Body of pancreas (tissue), 4 donors: ENCODE results near the gene ATCAY. TPM values are rescaled to one million over a fixed set of nuclear protein-coding genes. Genes with fewer than 3 reads are reported as not detected.

Source experiments
- ATAC-seq: fragments of 150-250 bp; one replicate; pipeline ENCODE4 v1.9.1; 2016
- DNase-seq, 4 donors: peaks; one replicate each; pipeline ENCODE4 v3.0.0-alpha.2; 2019
- H3K27ac ChIP-seq, 4 donors: fragments of 200-600 bp; sonication (generic); 1 replicate in 3 of 4; 2 replicates in 1 of 4; pipeline versions ENCODE4 v1.5.1 to v1.6.1; 2016 to 2019; ENCODE audit warnings: mild to moderate bottlenecking in 1 of 4, mixed read lengths in 1 of 4, moderate library complexity in 1 of 4
- H3K27me3 ChIP-seq, 2 donors: fragments of 200-600 bp; sonication (generic); one replicate each; pipeline ENCODE4 v1.6.0; 2016; ENCODE audit warnings: mild to moderate bottlenecking in 1 of 2
- H3K36me3 ChIP-seq, 2 donors: fragments of 200-600 bp; sonication (generic); replicated peaks in 1 of 2; 2 replicates each; pipeline ENCODE4 v1.5.1; 2016; ENCODE audit warnings: low read depth in 2 of 2; ENCODE audit not compliant: insufficient read depth in 1 of 2
- H3K4me1 ChIP-seq: fragments of 200-600 bp; sonication (generic); one replicate; pipeline ENCODE4 v1.6.0; 2016
- H3K4me3 ChIP-seq, 2 donors: fragments of 200-600 bp; sonication (generic); 1 replicate in 1 of 2; 2 replicates in 1 of 2; pipeline ENCODE4 v1.5.1; 2016 to 2019
- H3K9me3 ChIP-seq, 3 donors: fragments of 200-600 bp; sonication (generic); 1 replicate in 2 of 3; 2 replicates in 1 of 3; pipeline ENCODE4 v1.5.1; 2016
- POLR2A ChIP-seq, 3 donors: fragments of 450-650 bp; IDR thresholded peaks; one replicate each; pipeline ENCODE4 v1.6.1; 2016; ENCODE audit warnings: antibody characterized with exemption in 3 of 3, mild to moderate bottlenecking in 2 of 3
- WGBS, 2 donors: methylation state at CpG; one replicate each; pipeline ENCODE4 v1.1.5; 2017; 5-methylcytosine and 5-hydroxymethylcytosine counted together
- intact Hi-C: fragments of 100-400 bp; cut with DNase I; formaldehyde crosslinking; loops from one replicate; pipeline ENCODE4 v1.15.1; 2023
- total RNA-seq, 2 donors: library from RNA; depleted of rRNA; stranded (reverse); fragments of >200 nt; gene quantifications; one replicate each; pipeline ENCODE4 v1.1.0, GENCODE V29; 2016
- TF ChIP-seq, protein P1 (sequence below), 7 experiments: fragments of 450-650 bp in 4 of 7; fragments of 200-600 bp in 3 of 7; sonication (generic) in 3 of 7; IDR thresholded peaks; one replicate each; pipeline ENCODE4 v1.5.1; 2016 to 2019; ENCODE audit warnings: antibody characterized with exemption in 7 of 7

ATCAY gene
- total RNA-seq, 2 donors from 2014 or later, result 1.6 TPM; not detected in 1

- no peak overlapping the region for H3K27ac ChIP-seq
- 97 to 98% methylated on average over 44 to 45 of the region's 86 CpGs for WGBS, 2 donors
- no peaks in the 10 kb centered on the region for H3K4me1 ChIP-seq
- DNase-seq (no peak), ATAC-seq (no peak)
- H3K27me3 ChIP-seq, result no peaks in the 10 kb centered on the region
- H3K36me3 ChIP-seq, result peaks cover 30 to 38% of the 10 kb centered on the region in 2 donors
- TF ChIP-seq, protein P1, sequence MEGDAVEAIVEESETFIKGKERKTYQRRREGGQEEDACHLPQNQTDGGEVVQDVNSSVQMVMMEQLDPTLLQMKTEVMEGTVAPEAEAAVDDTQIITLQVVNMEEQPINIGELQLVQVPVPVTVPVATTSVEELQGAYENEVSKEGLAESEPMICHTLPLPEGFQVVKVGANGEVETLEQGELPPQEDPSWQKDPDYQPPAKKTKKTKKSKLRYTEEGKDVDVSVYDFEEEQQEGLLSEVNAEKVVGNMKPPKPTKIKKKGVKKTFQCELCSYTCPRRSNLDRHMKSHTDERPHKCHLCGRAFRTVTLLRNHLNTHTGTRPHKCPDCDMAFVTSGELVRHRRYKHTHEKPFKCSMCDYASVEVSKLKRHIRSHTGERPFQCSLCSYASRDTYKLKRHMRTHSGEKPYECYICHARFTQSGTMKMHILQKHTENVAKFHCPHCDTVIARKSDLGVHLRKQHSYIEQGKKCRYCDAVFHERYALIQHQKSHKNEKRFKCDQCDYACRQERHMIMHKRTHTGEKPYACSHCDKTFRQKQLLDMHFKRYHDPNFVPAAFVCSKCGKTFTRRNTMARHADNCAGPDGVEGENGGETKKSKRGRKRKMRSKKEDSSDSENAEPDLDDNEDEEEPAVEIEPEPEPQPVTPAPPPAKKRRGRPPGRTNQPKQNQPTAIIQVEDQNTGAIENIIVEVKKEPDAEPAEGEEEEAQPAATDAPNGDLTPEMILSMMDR (IDR thresholded peaks at IDR 0.05), result no peak
- TF ChIP-seq POLR2A (IDR thresholded peaks at IDR 0.05), result no peak
- H3K9me3 ChIP-seq, result no peaks in the 10 kb centered on the region
- no peak overlapping the region for H3K4me3 ChIP-seq
- intact Hi-C loops, result no loop called here
These were observed 78.6 kb downstream of the ATCAY start for GRCh38 chr19:3958836-3959765.

GRCh38 chr19:3959766-3960131, 79.3 kb downstream of the ATCAY start:
- Histone ChIP-seq H3K36me3 (peaks cover 30 to 40% of the 10 kb centered on the region in 2 donors), H3K4me3 (no peak overlapping the region), H3K27me3 (no peaks in the 10 kb centered on the region), H3K4me1 (no peaks in the 10 kb centered on the region), H3K9me3 (no peaks in the 10 kb centered on the region), H3K27ac (no peak overlapping the region)
- WGBS, 2 donors, result 92 to 100% methylated on average over 7 to 12 of the region's 15 CpGs
- intact Hi-C loops, result no loop called here
- ATAC-seq, result no peak
- DNase-seq, result no peak
- TF ChIP-seq, protein P1 (IDR thresholded peaks at IDR 0.05), result no peak
- TF ChIP-seq POLR2A (IDR thresholded peaks at IDR 0.05), result no peak

GRCh38 chr19:3961007-3961406, 80.5 kb downstream of the ATCAY start:
- Histone ChIP-seq H3K27me3 (no peaks in the 10 kb centered on the region), H3K27ac (no peak overlapping the region), H3K36me3 (peaks cover 30 to 40% of the 10 kb centered on the region in 2 donors), H3K4me1 (peaks cover 9% of the 10 kb centered on the region), H3K9me3 (no peaks in the 10 kb centered on the region), H3K4me3 (no peak overlapping the region)
- 94 to 98% methylated on average over 16 to 23 of the region's 24 CpGs for WGBS, 2 donors
- no peak for ATAC-seq
- no peak for TF ChIP-seq POLR2A (IDR thresholded peaks at IDR 0.05)
- TF ChIP-seq, protein P1 (IDR thresholded peaks at IDR 0.05), result no peak
- intact Hi-C loops, result no loop called here
- DNase-seq, result no peak

- no peak for TF ChIP-seq POLR2A (IDR thresholded peaks at IDR 0.05)
- TF ChIP-seq, protein P1 (IDR thresholded peaks at IDR 0.05), result no peak
- DNase-seq (no peak), ATAC-seq (no peak)
- Histone ChIP-seq H3K4me3 (no peak overlapping the region), H3K27ac (no peak overlapping the region), H3K9me3 (no peaks in the 10 kb centered on the region), H3K4me1 (peaks cover 36% of the 10 kb centered on the region), H3K36me3 (peaks cover 23 to 36% of the 10 kb centered on the region in 2 donors), H3K27me3 (no peaks in the 10 kb centered on the region)
- WGBS, 2 donors, result 93 to 95% methylated on average over 7 to 28 of the region's 35 CpGs
- intact Hi-C loops, result no loop called here
These were observed 83.2 kb downstream of the ATCAY start for GRCh38 chr19:3963458-3964255.
